Keratinocyte (primary cell): ENCODE measurements around the gene MOB2. TPM values are rescaled to one million over a fixed set of nuclear protein-coding genes. Genes with fewer than 3 reads are reported as not detected.

Experiments used
- DNase-seq: peaks from one replicate; pipeline ENCODE4 v3.0.0-alpha.2; 2011; ENCODE audit warnings: low read depth, missing footprints, low spot score
- FAIRE-seq: peaks from 2 replicates; lab custom pipeline; 2011; peaks lifted over from hg19 to GRCh38; lab: Jason Lieb, UNC
- H2AFZ ChIP-seq: 2 replicates; pipeline ENCODE4 v1.6.0; 2012; ENCODE audit warnings: low read length, control low read depth, inconsistent platforms; ENCODE audit not compliant: control insufficient read depth
- H3K27ac ChIP-seq: 2 replicates; pipeline ENCODE4 v1.5.1; 2011; ENCODE audit warnings: low read length; ENCODE audit not compliant: control insufficient read depth, insufficient read depth
- H3K27me3 ChIP-seq: 3 replicates; pipeline ENCODE4 v1.6.0; 2011; ENCODE audit warnings: low read length; ENCODE audit not compliant: control insufficient read depth, insufficient read depth; ENCODE audit errors: extremely low read depth
- H3K36me3 ChIP-seq, 2 experiments: 2 replicates in 1 of 2; 3 replicates in 1 of 2; pipeline ENCODE4 v1.5.1; 2011; ENCODE audit warnings: low read length in 2 of 2, mild to moderate bottlenecking in 1 of 2; ENCODE audit not compliant: control insufficient read depth in 2 of 2, insufficient read depth in 2 of 2; ENCODE audit errors: extremely low read depth in 1 of 2
- H3K4me1 ChIP-seq: 3 replicates; pipeline ENCODE4 v1.5.1; 2011; ENCODE audit warnings: low read length; ENCODE audit not compliant: control insufficient read depth, insufficient read depth; ENCODE audit errors: extremely low read depth
- H3K4me2 ChIP-seq: 3 replicates; pipeline ENCODE4 v1.6.0; 2011; ENCODE audit warnings: low read depth, low read length; ENCODE audit not compliant: control insufficient read depth, insufficient read depth; ENCODE audit errors: extremely low read depth
- H3K4me3 ChIP-seq, 3 experiments: fragments of 200-600 bp in 1 of 3; sonication (generic) in 1 of 3; 2 replicates in 2 of 3; 3 replicates in 1 of 3; pipeline ENCODE4 v1.5.1; 2011 to 2016; ENCODE audit warnings: low read length in 3 of 3, mild to moderate bottlenecking in 3 of 3, control low read depth in 2 of 3, inconsistent platforms in 1 of 3, low read depth in 1 of 3, mixed read lengths in 1 of 3, mixed run types in 1 of 3, moderate library complexity in 1 of 3; ENCODE audit not compliant: control insufficient read depth in 2 of 3, insufficient read depth in 2 of 3; ENCODE audit errors: extremely low read depth in 1 of 3
- H3K79me2 ChIP-seq: 2 replicates; pipeline ENCODE4 v1.6.0; 2012; ENCODE audit warnings: low read length; ENCODE audit not compliant: control insufficient read depth, insufficient read depth
- H3K9ac ChIP-seq: 3 replicates; pipeline ENCODE4 v1.6.0; 2011; ENCODE audit warnings: low read length; ENCODE audit not compliant: control insufficient read depth, insufficient read depth; ENCODE audit errors: extremely low read depth
- H3K9me1 ChIP-seq: 3 replicates; pipeline ENCODE4 v1.6.0; 2011; ENCODE audit warnings: low read length; ENCODE audit not compliant: control insufficient read depth, insufficient read depth; ENCODE audit errors: extremely low read depth
- H3K9me3 ChIP-seq: 2 replicates; pipeline ENCODE4 v1.5.1; 2012; ENCODE audit warnings: low read depth, low read length; ENCODE audit not compliant: control insufficient read depth
- H4K20me1 ChIP-seq: 3 replicates; pipeline ENCODE4 v1.6.0; 2011; ENCODE audit warnings: low read length; ENCODE audit not compliant: control insufficient read depth, insufficient read depth; ENCODE audit errors: extremely low read depth
- EZH2 ChIP-seq: IDR thresholded peaks from one replicate; pipeline ENCODE4 v1.6.1; 2012; ENCODE audit warnings: inconsistent platforms, mild to moderate bottlenecking, low read length, moderate library complexity
- dilution Hi-C: fragments of 300-500 bp; cut with MboI; formaldehyde crosslinking; loops from one replicate; pipeline ENCODE4 v1.7.0; 2020; ENCODE audit warnings: low sequenced_read_pairs; ENCODE audit not compliant: extremely low pct_ligation_motif_present
- polyA plus RNA-seq, 5 experiments: library from polyadenylated mRNA; depleted of rRNA in 3 of 5; stranded (reverse) in 3 of 5; stranded (forward) in 1 of 5; unstranded in 1 of 5; fragments of >200 nt; gene quantifications; 1 replicate in 1 of 5; 2 replicates in 3 of 5; 3 replicates in 1 of 5; pipeline versions ENCODE4 v1.2.1 to v1.2.3, GENCODE V29; 2011 to 2012; ENCODE audit warnings: missing spikeins in 2 of 5, low read depth in 1 of 5, low replicate concordance in 1 of 5
- TF ChIP-seq, protein P1 (sequence below), 3 experiments: IDR thresholded peaks in 1 of 3; conservative IDR thresholded peaks in 1 of 3; optimal IDR thresholded peaks in 1 of 3; 2 replicates in 2 of 3; 3 replicates in 1 of 3; pipeline versions ENCODE3 to v1.5.1; 2011; ENCODE audit warnings: low read length in 3 of 3, mild to moderate bottlenecking in 3 of 3, moderate library complexity in 2 of 3, control low read depth in 1 of 3, inconsistent platforms in 1 of 3; ENCODE audit not compliant: insufficient read depth in 2 of 3; ENCODE audit errors: extremely low read depth in 1 of 3

MOB2 gene
- polyA plus RNA-seq, 1 donor (not counting 4 experiments of a cell fraction or from before 2014, with no cell fraction given), result 37.7 TPM

DNA sequence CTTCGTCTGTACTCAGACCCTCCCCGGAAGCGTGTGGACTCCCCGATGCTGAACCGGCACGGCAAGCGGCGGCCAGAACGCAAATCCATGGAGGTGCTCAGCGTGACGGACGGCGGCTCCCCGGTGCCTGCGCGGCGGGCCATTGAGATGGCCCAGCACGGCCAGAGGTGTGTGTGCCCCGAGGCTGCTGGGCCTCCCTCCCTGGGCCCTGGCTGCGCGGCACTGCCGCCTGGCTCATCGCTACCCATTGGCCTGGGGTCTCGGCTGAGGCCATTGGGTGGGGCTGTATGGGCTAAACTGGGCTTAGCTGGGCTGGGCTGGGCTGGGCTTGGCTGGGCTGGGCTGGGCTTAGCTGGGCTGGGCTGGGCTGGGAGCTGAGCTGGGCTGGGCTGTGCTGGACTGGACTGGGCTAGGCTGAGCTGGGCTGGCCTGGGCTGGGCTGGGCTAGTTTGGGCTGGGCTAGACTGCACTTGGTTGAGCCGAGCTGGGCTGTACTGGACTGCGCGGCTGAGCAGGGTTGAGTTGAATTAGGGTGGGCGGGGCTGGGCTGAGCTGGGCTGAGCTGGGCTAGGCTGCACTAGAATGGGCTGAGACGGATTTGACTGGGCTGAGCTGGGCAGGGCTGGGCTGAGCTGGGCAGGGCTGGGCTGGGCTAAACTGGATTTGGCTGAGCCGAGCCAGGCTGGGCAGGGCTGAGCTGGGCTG is 40.7 kb downstream of the MOB2 start:
- H3K4me1 ChIP-seq, result peaks cover 3% of the 10 kb centered on the region
- H4K20me1 ChIP-seq, result no peaks in the 10 kb centered on the region
- no peaks in the 10 kb centered on the region for H3K9me1 ChIP-seq
- H3K9ac ChIP-seq, result no peak overlapping the region
- no peaks in the 10 kb centered on the region for H3K36me3 ChIP-seq
- DNase-seq (no peak), FAIRE-seq (no peak)
- H3K4me3 ChIP-seq, result no peak overlapping the region
- TF ChIP-seq EZH2, result no peak
- TF ChIP-seq, protein P1, sequence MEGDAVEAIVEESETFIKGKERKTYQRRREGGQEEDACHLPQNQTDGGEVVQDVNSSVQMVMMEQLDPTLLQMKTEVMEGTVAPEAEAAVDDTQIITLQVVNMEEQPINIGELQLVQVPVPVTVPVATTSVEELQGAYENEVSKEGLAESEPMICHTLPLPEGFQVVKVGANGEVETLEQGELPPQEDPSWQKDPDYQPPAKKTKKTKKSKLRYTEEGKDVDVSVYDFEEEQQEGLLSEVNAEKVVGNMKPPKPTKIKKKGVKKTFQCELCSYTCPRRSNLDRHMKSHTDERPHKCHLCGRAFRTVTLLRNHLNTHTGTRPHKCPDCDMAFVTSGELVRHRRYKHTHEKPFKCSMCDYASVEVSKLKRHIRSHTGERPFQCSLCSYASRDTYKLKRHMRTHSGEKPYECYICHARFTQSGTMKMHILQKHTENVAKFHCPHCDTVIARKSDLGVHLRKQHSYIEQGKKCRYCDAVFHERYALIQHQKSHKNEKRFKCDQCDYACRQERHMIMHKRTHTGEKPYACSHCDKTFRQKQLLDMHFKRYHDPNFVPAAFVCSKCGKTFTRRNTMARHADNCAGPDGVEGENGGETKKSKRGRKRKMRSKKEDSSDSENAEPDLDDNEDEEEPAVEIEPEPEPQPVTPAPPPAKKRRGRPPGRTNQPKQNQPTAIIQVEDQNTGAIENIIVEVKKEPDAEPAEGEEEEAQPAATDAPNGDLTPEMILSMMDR (optimal IDR thresholded peaks at IDR 0.05 in 1 of 3, IDR thresholded peaks at IDR 0.05 in 1 of 3, conservative IDR thresholded peaks at IDR 0.05 in 1 of 3; ENCODE audit: extremely low read depth in 1 of 3, insufficient read depth in 2 of 3, low read length in 3 of 3), result no peak
- H3K27me3 ChIP-seq, result peaks cover 63% of the 10 kb centered on the region
- H3K4me2 ChIP-seq, result no peak overlapping the region
- no peak overlapping the region for H2AFZ ChIP-seq
- no peaks in the 10 kb centered on the region for H3K9me3 ChIP-seq
- H3K27ac ChIP-seq, result no peak overlapping the region
- no peaks in the 10 kb centered on the region for H3K79me2 ChIP-seq
- dilution Hi-C loops, result no loop called here

DNA sequence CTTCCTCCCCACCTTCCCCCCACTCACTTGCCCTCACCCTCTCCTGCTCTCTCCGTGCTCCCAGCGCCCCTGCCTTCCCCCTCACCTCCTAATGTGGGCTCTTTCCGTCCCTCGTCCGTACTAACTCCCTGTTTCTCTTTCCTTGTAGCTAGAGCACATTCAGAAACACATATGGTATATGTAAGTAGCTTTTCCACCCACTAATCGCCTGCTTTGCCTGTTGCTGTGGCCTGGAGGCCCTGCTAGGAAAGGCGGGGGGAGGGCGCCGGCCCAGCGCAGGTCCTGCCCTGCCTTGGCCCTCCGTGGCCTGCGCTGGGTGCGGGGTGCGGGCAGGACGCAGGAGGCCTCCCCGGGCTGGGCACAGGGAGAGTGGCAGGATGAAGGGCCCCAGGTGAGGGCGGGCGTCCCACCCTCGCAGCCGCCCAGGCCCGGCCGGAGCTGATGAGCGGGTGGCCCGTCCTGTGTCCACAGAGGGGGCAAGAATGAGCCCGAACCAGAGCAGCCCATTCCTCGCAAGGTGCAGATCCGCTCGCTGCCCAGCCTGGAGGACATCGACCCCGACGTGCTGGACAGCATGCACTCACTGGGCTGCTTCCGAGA is 41.7 kb downstream of the MOB2 start:
- Histone ChIP-seq H3K27ac (no peak overlapping the region), H2AFZ (no peak overlapping the region), H3K9ac (no peak overlapping the region), H3K4me2 (no peak overlapping the region), H3K9me1 (no peaks in the 10 kb centered on the region), H3K27me3 (peaks cover 63% of the 10 kb centered on the region), H3K36me3 (no peaks in the 10 kb centered on the region), H3K79me2 (no peaks in the 10 kb centered on the region), H4K20me1 (no peaks in the 10 kb centered on the region), H3K4me3 (no peak overlapping the region), H3K9me3 (no peaks in the 10 kb centered on the region), H3K4me1 (peaks cover 3% of the 10 kb centered on the region)
- no peak for DNase-seq
- no peak for FAIRE-seq
- no peak for TF ChIP-seq EZH2
- TF ChIP-seq, protein P1 (optimal IDR thresholded peaks at IDR 0.05 in 1 of 3, IDR thresholded peaks at IDR 0.05 in 1 of 3, conservative IDR thresholded peaks at IDR 0.05 in 1 of 3; ENCODE audit: extremely low read depth in 1 of 3, insufficient read depth in 2 of 3, low read length in 3 of 3), result no peak
- dilution Hi-C loops, result no loop called here
